22Rv1 (cell line): ENCODE data around the gene DLG1.

Experiments
- H3K27ac ChIP-seq: fragments of 450-650 bp; 2 replicates; pipeline ENCODE4 v1.5.1; 2017
- ZFX ChIP-seq: fragments of 450-650 bp; IDR thresholded peaks from 2 replicates; pipeline ENCODE4 v1.6.1; 2017; ENCODE audit warnings: antibody characterized with exemption, borderline replicate concordance
- TF ChIP-seq, protein P1 (sequence below): fragments of 450-650 bp; IDR thresholded peaks from 2 replicates; pipeline ENCODE4 v1.5.1; 2017; ENCODE audit warnings: mild to moderate bottlenecking

The DLG1 gene

DNA sequence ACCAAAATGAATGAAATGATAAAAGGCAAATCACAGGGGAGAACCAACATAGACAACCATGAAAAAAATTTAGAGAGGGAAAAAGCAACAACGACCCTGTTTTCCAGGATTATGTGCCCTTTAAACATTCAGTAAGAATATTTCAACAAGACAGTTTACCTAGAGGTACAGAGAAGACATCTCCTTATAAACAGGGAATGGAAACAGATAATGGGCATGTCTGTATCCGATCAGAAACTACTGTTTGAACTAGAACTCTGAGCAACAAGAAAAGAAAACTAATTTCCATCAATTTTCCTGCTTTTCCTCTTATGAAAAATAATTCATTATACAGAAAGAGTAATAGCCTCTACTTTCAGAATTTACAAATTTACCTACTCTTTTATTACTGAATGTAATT lies 39.3 kb downstream of the DLG1 start:
- TF ChIP-seq, protein P1, sequence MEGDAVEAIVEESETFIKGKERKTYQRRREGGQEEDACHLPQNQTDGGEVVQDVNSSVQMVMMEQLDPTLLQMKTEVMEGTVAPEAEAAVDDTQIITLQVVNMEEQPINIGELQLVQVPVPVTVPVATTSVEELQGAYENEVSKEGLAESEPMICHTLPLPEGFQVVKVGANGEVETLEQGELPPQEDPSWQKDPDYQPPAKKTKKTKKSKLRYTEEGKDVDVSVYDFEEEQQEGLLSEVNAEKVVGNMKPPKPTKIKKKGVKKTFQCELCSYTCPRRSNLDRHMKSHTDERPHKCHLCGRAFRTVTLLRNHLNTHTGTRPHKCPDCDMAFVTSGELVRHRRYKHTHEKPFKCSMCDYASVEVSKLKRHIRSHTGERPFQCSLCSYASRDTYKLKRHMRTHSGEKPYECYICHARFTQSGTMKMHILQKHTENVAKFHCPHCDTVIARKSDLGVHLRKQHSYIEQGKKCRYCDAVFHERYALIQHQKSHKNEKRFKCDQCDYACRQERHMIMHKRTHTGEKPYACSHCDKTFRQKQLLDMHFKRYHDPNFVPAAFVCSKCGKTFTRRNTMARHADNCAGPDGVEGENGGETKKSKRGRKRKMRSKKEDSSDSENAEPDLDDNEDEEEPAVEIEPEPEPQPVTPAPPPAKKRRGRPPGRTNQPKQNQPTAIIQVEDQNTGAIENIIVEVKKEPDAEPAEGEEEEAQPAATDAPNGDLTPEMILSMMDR: no peak
- no peak for TF ChIP-seq ZFX
- no peak overlapping the region for H3K27ac ChIP-seq

DNA sequence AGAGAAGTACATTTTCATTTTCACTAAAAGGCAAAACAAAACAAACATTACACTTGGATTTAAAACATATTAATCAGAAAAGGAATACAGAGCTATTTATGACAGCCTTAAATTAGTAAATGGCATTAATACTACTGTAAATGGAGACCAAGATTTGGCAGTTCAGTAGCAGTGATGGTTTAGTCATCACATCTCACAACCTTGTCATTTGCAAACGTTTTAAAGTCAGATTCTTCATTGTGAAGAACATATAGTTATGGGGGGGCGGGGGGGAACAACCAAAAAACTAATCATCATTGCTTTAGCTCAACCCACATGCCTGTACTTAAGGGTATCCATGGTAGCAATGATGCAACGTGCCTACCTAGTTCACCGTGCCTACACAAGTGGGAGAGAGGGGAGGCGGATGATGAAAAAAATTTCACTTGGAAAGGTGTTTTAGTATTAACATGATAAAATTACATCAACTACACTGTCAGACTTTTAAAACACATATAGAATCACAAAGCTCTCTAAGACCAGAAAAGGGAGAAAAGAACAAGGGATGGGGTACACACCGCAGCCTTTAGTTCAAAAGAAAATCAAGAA lies 40.1 kb downstream of the DLG1 start:
- no peak overlapping the region for H3K27ac ChIP-seq
- TF ChIP-seq ZFX: no peak
- TF ChIP-seq, protein P1: no peak

DNA sequence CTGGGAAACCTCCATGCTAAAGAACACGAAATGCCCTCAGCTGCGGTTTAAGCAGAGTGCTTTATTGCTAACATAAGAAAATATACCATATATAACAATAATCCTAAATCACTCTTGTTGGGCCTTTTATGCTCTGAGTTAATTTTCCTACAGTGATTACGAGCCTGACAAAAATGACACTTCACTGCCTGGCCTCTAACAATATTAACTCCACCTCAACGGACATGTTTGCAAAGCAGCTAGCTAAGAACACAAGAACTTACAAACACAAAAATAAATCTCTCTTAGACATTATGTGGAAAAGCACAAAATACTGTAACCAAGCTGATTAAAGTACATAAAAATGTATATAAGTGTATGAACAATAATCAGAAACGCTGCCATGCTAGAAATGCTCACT lies 40.7 kb downstream of the DLG1 start:
- no peak overlapping the region for H3K27ac ChIP-seq

DNA sequence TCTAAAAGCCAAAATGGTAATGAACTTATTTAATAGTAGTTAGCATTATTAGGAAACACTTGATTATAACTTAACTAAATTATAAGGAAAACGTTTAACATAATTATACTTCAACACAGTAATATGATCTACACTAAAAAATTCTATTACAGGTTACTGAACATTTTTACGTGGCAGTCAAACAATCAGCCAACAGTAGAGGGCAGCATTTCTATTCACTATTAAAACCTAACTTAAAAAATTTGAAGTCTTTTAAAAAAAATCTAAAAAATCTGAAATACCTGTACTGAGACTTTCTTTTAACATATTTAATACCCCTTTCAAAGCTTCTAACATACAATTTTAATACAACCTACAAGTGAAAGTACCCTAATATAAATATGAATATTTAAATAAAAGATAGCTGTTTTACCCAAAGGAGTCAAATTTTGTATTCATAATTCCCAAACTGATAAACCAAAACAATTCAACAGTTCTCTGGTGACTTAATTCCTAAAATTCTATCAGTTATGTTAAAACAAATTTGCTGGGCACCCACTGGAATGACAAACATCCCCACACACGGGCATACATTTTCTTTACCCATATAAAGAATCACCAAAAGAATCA lies 41.5 kb downstream of the DLG1 start:
- TF ChIP-seq, protein P1: peak; percentile 85
- TF ChIP-seq ZFX: no peak
- no peak overlapping the region for H3K27ac ChIP-seq

More for the DNA sequence above, 40.7 kb downstream of the DLG1 start:
- no peak for TF ChIP-seq ZFX
- TF ChIP-seq, protein P1: no peak

DNA sequence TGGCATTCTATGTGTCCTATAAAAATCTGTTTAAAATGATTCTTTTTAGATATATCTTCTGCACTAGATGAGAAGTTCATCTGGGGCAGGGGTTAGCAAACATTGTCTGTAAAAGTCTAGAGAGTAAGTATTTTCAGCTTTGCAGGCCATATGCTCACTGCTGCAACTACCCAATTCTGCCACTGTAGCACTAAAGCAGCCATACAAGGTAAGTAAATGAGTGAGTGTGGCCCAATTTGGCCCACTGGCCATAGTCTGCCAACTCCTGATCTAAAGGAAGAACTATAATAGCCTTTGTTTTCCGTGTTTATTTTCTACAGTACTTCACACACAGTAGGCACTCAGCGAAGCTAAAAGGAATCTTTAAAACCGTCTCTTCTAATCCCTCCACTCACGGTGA lies 42.3 kb downstream of the DLG1 start:
- H3K27ac ChIP-seq: no peak overlapping the region
- TF ChIP-seq, protein P1: no peak
- TF ChIP-seq ZFX: no peak

DNA sequence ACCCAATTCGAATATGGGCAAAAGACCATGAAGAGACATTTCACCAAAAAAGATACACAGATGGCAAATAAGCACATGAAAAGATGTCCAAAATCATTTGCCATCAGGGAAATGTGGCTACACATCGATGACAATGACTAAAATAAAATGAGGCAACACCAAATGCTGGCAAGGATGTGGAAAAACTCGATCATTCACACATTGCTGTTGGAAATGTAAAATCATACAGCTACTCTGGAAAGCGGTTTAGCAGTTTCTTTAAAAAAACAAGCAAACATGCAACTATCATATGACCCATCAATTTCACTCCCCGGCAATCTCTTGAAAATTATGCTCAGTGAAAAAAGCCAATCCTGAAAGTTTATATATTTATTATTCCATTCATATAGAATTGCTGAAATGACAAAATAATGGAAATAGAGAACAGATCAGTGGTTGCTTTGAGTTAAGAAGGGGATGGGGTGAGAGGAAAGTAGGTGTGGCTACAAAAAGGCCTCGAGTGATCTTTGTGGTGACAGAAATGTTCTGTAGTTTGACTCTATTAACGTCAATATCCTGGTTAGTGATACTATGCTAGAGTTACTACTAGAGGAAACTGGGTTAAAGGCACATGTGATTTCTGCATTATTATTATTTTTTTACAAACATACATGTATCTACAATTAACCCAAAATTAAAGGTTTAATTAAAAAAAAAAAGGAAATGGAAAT lies 45.0 kb downstream of the DLG1 start:
- H3K27ac ChIP-seq: no peak overlapping the region
- TF ChIP-seq ZFX: no peak
- TF ChIP-seq, protein P1: no peak

DNA sequence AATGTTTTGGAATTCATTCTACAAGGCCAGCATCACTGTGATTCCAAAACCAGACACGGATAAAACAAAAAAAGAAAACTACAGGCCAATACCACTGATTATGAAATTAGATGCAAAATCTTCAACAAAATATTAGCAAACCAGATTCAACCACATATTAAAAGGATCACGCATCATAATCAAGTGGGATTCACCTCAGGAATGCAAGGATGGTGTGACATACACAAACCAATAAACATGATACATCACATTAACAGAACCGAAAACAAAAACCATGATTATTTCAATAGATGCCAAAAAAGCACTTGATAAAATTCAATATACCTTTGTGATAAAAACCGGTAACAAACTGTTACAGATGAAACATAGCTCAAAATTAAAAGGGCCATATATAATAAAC lies 48.9 kb downstream of the DLG1 start:
- H3K27ac ChIP-seq: no peak overlapping the region
- TF ChIP-seq ZFX: no peak
- TF ChIP-seq, protein P1: no peak
